ENCODE data around the gene MYO19. TPM values are rescaled to one million over a fixed set of nuclear protein-coding genes. Genes with fewer than 3 reads are reported as not detected.
"Not testable (repeated sequence)": the region's sequence is repeated elsewhere in the genome, so short reads cannot be mapped to it uniquely, and the experiment has no call there.

The MYO19 gene
- total RNA-seq, 1 experiment from 2014 or later: 72.2 TPM

DNA sequence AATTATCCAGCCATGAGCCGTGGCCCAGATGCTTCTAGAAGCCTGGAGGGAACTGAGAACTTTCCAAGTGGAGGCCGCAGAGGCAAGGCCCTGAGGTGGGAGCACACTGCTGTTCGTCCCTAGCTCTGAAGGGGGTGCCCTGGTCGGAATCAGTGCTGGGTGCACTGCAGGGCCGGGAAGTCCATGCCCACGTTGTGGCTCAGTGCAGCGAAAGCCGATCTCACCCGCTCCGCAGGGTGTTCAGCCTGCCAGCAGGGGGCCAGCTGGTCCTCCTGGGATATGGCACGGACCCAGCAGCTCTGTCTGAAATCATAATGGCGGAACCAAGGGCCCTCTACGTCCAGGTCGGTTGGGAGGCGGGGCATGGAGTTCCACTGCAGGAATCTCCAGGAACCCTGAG, 84.7 kb downstream of the MYO19 start:
- H3K4me3 Mint-ChIP-seq (ENCODE audit: unreplicated experiment); H3K4me1 Mint-ChIP-seq (ENCODE audit: insufficient read depth, unreplicated experiment); POLR2A ChIA-PET; H3K9me3 Mint-ChIP-seq (ENCODE audit: unreplicated experiment); BruUV-seq (replicated peaks); H3K27me3 Mint-ChIP-seq (ENCODE audit: insufficient read depth, unreplicated experiment); CTCF ChIA-PET; DNase-seq (ENCODE audit: unreplicated experiment); intact Hi-C loops (cut with micrococcal nuclease); H3K27ac Mint-ChIP-seq (ENCODE audit: low read depth, unreplicated experiment); H3K36me3 Mint-ChIP-seq (ENCODE audit: insufficient read depth, unreplicated experiment): not testable (repeated sequence)

Other genes with a start within 250 kb of the MYO19 start
- gene TBC1D3G, start 211.0 kb downstream of the MYO19 start, total RNA-seq (2022): 0.86 TPM in 1 of 2 replicates, not detected in the other
- not detected in 2 replicates for gene TBC1D3H, start 146.4 kb downstream of the MYO19 start, total RNA-seq (2022)
- 33.9 and 35.5 TPM in 2 replicates for gene ZNHIT3, start 48.2 kb downstream of the MYO19 start, total RNA-seq (2022)
- 7.5 and 9.8 TPM in 2 replicates for gene PIGW, start 119 bp upstream of the MYO19 start, total RNA-seq (2022)
- gene GGNBP2, start 10.1 kb upstream of the MYO19 start, total RNA-seq (2022): 88.7 and 91.5 TPM in 2 replicates
- 11.8 and 14.7 TPM in 2 replicates for gene DHRS11, start 57.0 kb upstream of the MYO19 start, total RNA-seq (2022)
- gene MRM1, start 66.7 kb upstream of the MYO19 start, total RNA-seq (2022): 5.7 and 10.0 TPM in 2 replicates

Measured in MCF 10A (cell line).